Tongue (tissue), 2 donors: Measurements from ENCODE around the gene OCIAD2. TPM values are rescaled to one million over a fixed set of nuclear protein-coding genes. Genes with fewer than 3 reads are reported as not detected.
"Not testable (repeated sequence)": the region's sequence is repeated elsewhere in the genome, so short reads cannot be mapped to it uniquely, and the experiment has no call there.

ENCODE experiments used
- DNase-seq: peaks from one replicate; pipeline ENCODE4 v3.0.0-alpha.2; 2015
- total RNA-seq: library from RNA; depleted of rRNA; stranded (reverse); fragments of >200 nt; gene quantifications from one replicate; pipeline ENCODE4 v1.2.3, GENCODE V29; 2014

OCIAD2 gene
- total RNA-seq, 1 donor from 2014 or later = 4.8 TPM

GRCh38 chr4:48907706-48908477, 1.3 kb upstream of the OCIAD2 start:
- DNase-seq = no peak

GRCh38 chr4:48905363-48906015, 1.1 kb downstream of the OCIAD2 start:
- no peak for DNase-seq

- DNase-seq = no peak
These were observed 1.9 kb downstream of the OCIAD2 start for GRCh38 chr4:48904541-48905142.

GRCh38 chr4:48904101-48904500, 2.5 kb downstream of the OCIAD2 start:
- DNase-seq = no peak

GRCh38 chr4:48902266-48902665, 4.3 kb downstream of the OCIAD2 start:
- no peak for DNase-seq

- no peak for DNase-seq
These were observed 5.4 kb downstream of the OCIAD2 start for GRCh38 chr4:48901196-48901595.

- no peak for DNase-seq
These were observed 6.6 kb downstream of the OCIAD2 start for GRCh38 chr4:48899950-48900349.

GRCh38 chr4:48899432-48899749, 7.2 kb downstream of the OCIAD2 start:
- DNase-seq = no peak

GRCh38 chr4:48898733-48899431, 7.7 kb downstream of the OCIAD2 start:
- DNase-seq = no peak

GRCh38 chr4:48896845-48897244, 9.7 kb downstream of the OCIAD2 start:
- DNase-seq = no peak

GRCh38 chr4:48891028-48891619, 15.4 kb downstream of the OCIAD2 start:
- no peak for DNase-seq

- DNase-seq = not testable (repeated sequence)
These were observed 16.8 kb downstream of the OCIAD2 start for GRCh38 chr4:48889750-48890149.

GRCh38 chr4:48881646-48882045, 24.9 kb downstream of the OCIAD2 start:
- not testable (repeated sequence) for DNase-seq

- no peak for DNase-seq
These were observed 26.8 kb downstream of the OCIAD2 start for GRCh38 chr4:48879561-48880442.

GRCh38 chr4:48877827-48878535, 28.6 kb downstream of the OCIAD2 start:
- no peak for DNase-seq

- DNase-seq = not testable (repeated sequence)
These were observed 41.9 kb downstream of the OCIAD2 start for GRCh38 chr4:48864696-48865095.

GRCh38 chr4:48863728-48864127, 42.8 kb downstream of the OCIAD2 start:
- no peak for DNase-seq

- no peak for DNase-seq
These were observed 43.9 kb downstream of the OCIAD2 start for GRCh38 chr4:48862661-48863060.

- no peak for DNase-seq
These were observed 44.5 kb downstream of the OCIAD2 start for GRCh38 chr4:48862038-48862437.

GRCh38 chr4:48858130-48858529, 48.4 kb downstream of the OCIAD2 start:
- no peak for DNase-seq

- DNase-seq = no peak
These were observed 51.6 kb downstream of the OCIAD2 start for GRCh38 chr4:48854982-48855381.
